GM23338 (cell line): ENCODE measurements around the gene ARCN1. TPM values are rescaled to one million over a fixed set of nuclear protein-coding genes. Genes with fewer than 3 reads are reported as not detected.
A peak's percentile ranks its signal among the peaks of the same experiment; 100 is the strongest.
"Not testable (repeated sequence)": the region's sequence is repeated elsewhere in the genome, so short reads cannot be mapped to it uniquely, and the experiment has no call there.

ENCODE experiments used
- ATAC-seq: fragments of 200-7000 bp; cut with Tn5 transposase; 3 replicates; pipeline ENCODE4 v1.9.1; 2020
- DNase-seq: peaks from one replicate; pipeline ENCODE4 v3.0.0-alpha.2; 2015; ENCODE audit warnings: low spot score
- H2AFZ ChIP-seq: fragments of 200-600 bp; sonication (generic); 2 replicates; pipeline ENCODE4 v1.8.0; 2016; ENCODE audit warnings: antibody characterized with exemption, mild to moderate bottlenecking, moderate library complexity
- H3F3A ChIP-seq: fragments of 200-600 bp; sonication (generic); replicated peaks from 2 replicates; pipeline ENCODE4 v1.8.0; 2017; ENCODE audit warnings: antibody characterized with exemption, mixed run types, low read depth
- H3K27ac ChIP-seq: fragments of 200-600 bp; sonication (generic); 2 replicates; pipeline ENCODE4 v1.6.1; 2016; ENCODE audit warnings: low read depth
- H3K27me3 ChIP-seq: fragments of 200-600 bp; sonication (generic); 2 replicates; pipeline ENCODE4 v1.8.0; 2016; ENCODE audit warnings: mild to moderate bottlenecking, mixed run types, moderate library complexity; ENCODE audit not compliant: insufficient read depth
- H3K36me3 ChIP-seq: fragments of 200-600 bp; sonication (generic); 2 replicates; pipeline ENCODE4 v1.8.0; 2016; ENCODE audit warnings: mild to moderate bottlenecking; ENCODE audit not compliant: insufficient read depth
- H3K4me1 ChIP-seq: fragments of 200-600 bp; sonication (generic); 2 replicates; pipeline ENCODE4 v1.8.0; 2016; ENCODE audit warnings: mild to moderate bottlenecking, moderate library complexity; ENCODE audit not compliant: insufficient read depth
- H3K4me2 ChIP-seq: fragments of 200-600 bp; sonication (generic); 2 replicates; pipeline ENCODE4 v1.7.1; 2017; ENCODE audit warnings: mixed run types
- H3K4me3 ChIP-seq: fragments of 200-600 bp; sonication (generic); 2 replicates; pipeline ENCODE4 v1.6.1; 2016; ENCODE audit warnings: mixed run types
- H3K79me2 ChIP-seq: fragments of 200-600 bp; sonication (generic); replicated peaks from 2 replicates; pipeline ENCODE4 v1.8.0; 2017; ENCODE audit warnings: mild to moderate bottlenecking; ENCODE audit not compliant: insufficient read depth
- H3K9me2 ChIP-seq: fragments of 200-600 bp; sonication (generic); 2 replicates; pipeline ENCODE4 v1.8.0; 2017; ENCODE audit not compliant: insufficient read depth
- H4K20me1 ChIP-seq: fragments of 200-600 bp; sonication (generic); replicated peaks from 2 replicates; pipeline ENCODE4 v1.8.0; 2017; ENCODE audit warnings: mild to moderate bottlenecking; ENCODE audit not compliant: insufficient read depth
- H3K27ac Mint-ChIP-seq: 2 replicates; pipeline ENCODE4 v1.8.0; 2020; ENCODE audit warnings: inconsistent platforms, mild to moderate bottlenecking, moderate library complexity, mixed read lengths
- H3K27me3 Mint-ChIP-seq: 3 replicates; pipeline ENCODE4 v1.8.0; 2022; ENCODE audit warnings: low read depth, mild to moderate bottlenecking, moderate library complexity, mixed read lengths, inconsistent platforms; ENCODE audit not compliant: insufficient read depth, poor library complexity
- H3K36me3 Mint-ChIP-seq: 3 replicates; pipeline ENCODE4 v1.8.0; 2021; ENCODE audit warnings: low read depth, mild to moderate bottlenecking, inconsistent platforms, moderate library complexity, mixed read lengths
- H3K4me1 Mint-ChIP-seq: 3 replicates; pipeline ENCODE4 v1.8.0; 2020; ENCODE audit warnings: mild to moderate bottlenecking, inconsistent platforms, mixed read lengths
- H3K4me3 Mint-ChIP-seq: 3 replicates; pipeline ENCODE4 v1.8.0; 2021; ENCODE audit warnings: moderate library complexity, mild to moderate bottlenecking, inconsistent platforms, mixed read lengths
- H3K9me3 Mint-ChIP-seq: 3 replicates; pipeline ENCODE4 v1.8.0; 2020; ENCODE audit warnings: moderate library complexity, mild to moderate bottlenecking, inconsistent platforms, mixed read lengths
- CREB1 ChIP-seq: fragments of 250-450 bp; sonication (Bioruptor Pico); IDR thresholded peaks from 2 replicates; pipeline ENCODE4 v1.5.0; 2020; ENCODE audit warnings: low read depth, mild to moderate bottlenecking, moderate library complexity
- EZH2 ChIP-seq: fragments of 200-600 bp; sonication (generic); IDR thresholded peaks from one replicate; pipeline ENCODE4 v1.8.0; 2017; ENCODE audit warnings: antibody characterized with exemption, mild to moderate bottlenecking, low read depth; ENCODE audit not compliant: unreplicated experiment
- NANOG ChIP-seq: IDR thresholded peaks from 2 replicates; pipeline ENCODE4 v1.6.1; 2016; ENCODE audit warnings: antibody characterized with exemption, borderline replicate concordance
- STAT1 ChIP-seq: IDR thresholded peaks from one replicate; pipeline ENCODE4 v1.6.1; 2016; ENCODE audit warnings: antibody characterized with exemption; ENCODE audit not compliant: unreplicated experiment
- ZNF114 ChIP-seq: fragments of 250-450 bp; sonication (Bioruptor Pico); IDR thresholded peaks from 2 replicates; pipeline ENCODE4 v1.5.0; 2020; ENCODE audit warnings: mild to moderate bottlenecking, moderate library complexity
- ZNF462 ChIP-seq: fragments of 250-450 bp; sonication (Bioruptor Pico); IDR thresholded peaks from 2 replicates; pipeline ENCODE4 v1.5.0; 2020; ENCODE audit warnings: mild to moderate bottlenecking, moderate library complexity
- polyA plus RNA-seq: library from polyadenylated mRNA; unstranded; fragments of >200 nt; fragmentation: Nextera tagmentation; extraction: Ambion mirVana; gene quantifications from 2 replicates; pipeline ENCODE4 v1.2.1, GENCODE V29; 2016
- total RNA-seq: library from RNA; depleted of rRNA; stranded (reverse); fragments of >200 nt; shearing (Covaris generic); gene quantifications from 2 replicates; pipeline ENCODE4 v1.2.3, GENCODE V29; 2014
- TF ChIP-seq, protein P1 (sequence below), 2 experiments: fragments of 200-600 bp in 1 of 2; sonication (generic) in 1 of 2; conservative IDR thresholded peaks; 2 replicates each; pipeline versions ENCODE4 v1.5.1 to v1.6.1; 2016 to 2017; ENCODE audit warnings: antibody characterized with exemption in 2 of 2, low read depth in 2 of 2, mild to moderate bottlenecking in 2 of 2, moderate library complexity in 1 of 2

ARCN1 gene
- total and polyA plus RNA-seq, 2 experiments from 2014 or later: 79.9 to 106 TPM

- TF ChIP-seq, protein P1, sequence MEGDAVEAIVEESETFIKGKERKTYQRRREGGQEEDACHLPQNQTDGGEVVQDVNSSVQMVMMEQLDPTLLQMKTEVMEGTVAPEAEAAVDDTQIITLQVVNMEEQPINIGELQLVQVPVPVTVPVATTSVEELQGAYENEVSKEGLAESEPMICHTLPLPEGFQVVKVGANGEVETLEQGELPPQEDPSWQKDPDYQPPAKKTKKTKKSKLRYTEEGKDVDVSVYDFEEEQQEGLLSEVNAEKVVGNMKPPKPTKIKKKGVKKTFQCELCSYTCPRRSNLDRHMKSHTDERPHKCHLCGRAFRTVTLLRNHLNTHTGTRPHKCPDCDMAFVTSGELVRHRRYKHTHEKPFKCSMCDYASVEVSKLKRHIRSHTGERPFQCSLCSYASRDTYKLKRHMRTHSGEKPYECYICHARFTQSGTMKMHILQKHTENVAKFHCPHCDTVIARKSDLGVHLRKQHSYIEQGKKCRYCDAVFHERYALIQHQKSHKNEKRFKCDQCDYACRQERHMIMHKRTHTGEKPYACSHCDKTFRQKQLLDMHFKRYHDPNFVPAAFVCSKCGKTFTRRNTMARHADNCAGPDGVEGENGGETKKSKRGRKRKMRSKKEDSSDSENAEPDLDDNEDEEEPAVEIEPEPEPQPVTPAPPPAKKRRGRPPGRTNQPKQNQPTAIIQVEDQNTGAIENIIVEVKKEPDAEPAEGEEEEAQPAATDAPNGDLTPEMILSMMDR (conservative IDR thresholded peaks at IDR 0.05; ENCODE audit: low read depth in 2 of 2): no peak
- TF ChIP-seq CREB1 (CRISPR knock-in tag) (no peak), ZNF114 (CRISPR knock-in tag) (no peak), NANOG (no peak)
These were observed 20.6 kb downstream of the ARCN1 start (continued) for GRCh38 chr11:118592616-118593367.

DNA sequence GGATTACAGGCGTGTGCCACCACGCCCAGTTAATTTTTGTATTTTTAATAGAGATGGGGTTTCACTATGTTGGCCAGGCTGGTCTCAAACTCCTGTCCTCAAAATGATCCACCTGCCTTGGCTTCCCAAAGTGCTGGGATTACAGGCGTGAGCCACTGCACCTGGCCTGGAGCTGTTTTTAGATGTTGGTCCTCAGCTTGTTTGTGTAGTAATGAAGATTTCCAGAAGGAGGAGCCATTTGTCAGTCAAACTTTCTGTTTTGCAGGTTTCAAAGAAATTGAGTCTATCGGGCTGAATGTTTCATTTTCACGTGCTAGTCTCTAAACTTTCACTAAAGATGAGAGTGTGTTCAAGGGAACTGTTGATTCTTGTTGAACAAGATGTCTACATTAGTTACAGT is 22.8 kb downstream of the ARCN1 start:
- H3K27ac ChIP-seq, H3K4me1 ChIP-seq, H3K9me2 ChIP-seq, H3K9me3 Mint-ChIP-seq, H3K4me3 ChIP-seq, H2AFZ ChIP-seq, H3K4me2 ChIP-seq, H3K4me3 Mint-ChIP-seq, H3K79me2 ChIP-seq, H3F3A ChIP-seq, H3K27me3 ChIP-seq, H3K4me1 Mint-ChIP-seq, H3K27ac Mint-ChIP-seq, H3K27me3 Mint-ChIP-seq: not testable (repeated sequence)
- ATAC-seq: peak; percentile 62
- peak; percentile 79 for DNase-seq
- H3K36me3 Mint-ChIP-seq: peaks cover 78% of the 10 kb centered on the region
- TF ChIP-seq, protein P1 (conservative IDR thresholded peaks at IDR 0.05; ENCODE audit: low read depth in 2 of 2): peak; percentile 69
- Histone ChIP-seq H3K36me3 (peaks cover 64% of the 10 kb centered on the region), H4K20me1 (peaks cover 21% of the 10 kb centered on the region)

DNA sequence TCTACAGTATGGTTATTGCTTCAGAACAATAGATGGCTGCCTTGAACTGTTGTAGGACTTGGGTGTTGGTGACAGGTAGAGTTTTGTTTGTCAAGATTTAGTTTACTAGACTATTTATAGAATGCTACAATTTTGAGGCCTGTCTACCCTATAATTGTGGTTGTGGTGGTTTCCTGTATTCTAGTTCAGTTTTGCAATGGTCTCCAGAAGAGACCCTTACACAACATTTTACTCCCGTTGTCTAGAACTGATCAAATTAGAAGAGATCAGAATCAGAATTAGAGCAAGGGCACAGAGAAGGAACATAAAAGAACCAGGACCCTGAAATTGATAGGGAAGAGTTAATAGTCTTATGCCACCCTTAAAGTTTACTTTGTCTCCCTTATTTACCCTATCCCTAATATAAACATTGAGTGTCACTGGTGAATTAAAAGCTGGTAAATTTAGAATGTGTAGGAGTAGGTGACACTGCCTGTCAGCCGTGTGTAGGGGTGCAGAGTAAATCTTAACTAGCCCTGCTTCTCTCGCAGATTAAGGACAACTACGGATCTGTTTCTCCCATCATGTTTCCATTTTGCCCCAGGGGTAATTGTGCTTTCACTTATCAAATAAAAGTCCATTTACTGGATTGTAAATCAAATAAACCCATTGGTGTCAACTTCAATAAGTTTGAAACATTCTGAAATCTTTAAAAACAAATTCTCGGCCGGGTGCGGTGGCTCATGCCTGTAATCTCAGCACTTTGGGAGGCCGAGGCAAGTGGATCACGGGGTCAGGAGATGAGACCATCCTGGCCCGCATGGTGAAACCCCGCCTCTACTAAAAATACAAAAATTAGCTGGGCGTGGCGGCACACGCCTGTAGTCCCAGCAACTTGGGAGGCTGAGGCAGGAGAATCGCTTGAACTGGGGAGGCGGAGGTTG is 24.3 kb downstream of the ARCN1 start:
- Histone ChIP-seq H3K27me3 (no peaks in the 10 kb centered on the region), H3K27ac (no peak overlapping the region), H3K4me2 (no peak overlapping the region), H3F3A (peaks cover 6% of the 10 kb centered on the region; the same call in 1 of the 2 replicates), H3K79me2 (no peaks in the 10 kb centered on the region), H3K4me3 (no peak overlapping the region), H2AFZ (no peak overlapping the region), H3K36me3 (peaks cover 61% of the 10 kb centered on the region), H4K20me1 (peaks cover 18% of the 10 kb centered on the region), H3K9me2 (no peaks in the 10 kb centered on the region), H3K4me1 (no peaks in the 10 kb centered on the region)
- Mint-ChIP-seq H3K27me3 (no peaks in the 10 kb centered on the region), H3K4me3 (no peak overlapping the region), H3K9me3 (no peaks in the 10 kb centered on the region), H3K27ac (no peak overlapping the region), H3K4me1 (no peaks in the 10 kb centered on the region), H3K36me3 (peaks cover 77% of the 10 kb centered on the region)
- no peak for DNase-seq
- no peak for ATAC-seq
- TF ChIP-seq STAT1: no peak
- no peak for TF ChIP-seq ZNF462
- TF ChIP-seq EZH2: no peak
